T-helper 1 cell (primary cell): Measurements from ENCODE around the gene STXBP2.

Experiments
- DNase-seq, 5 donors: peaks; one replicate each; pipeline ENCODE4 v3.0.0-alpha.2; 2012 to 2020

The STXBP2 gene

GRCh38 chr19:7681340-7682174 is 44.6 kb downstream of the STXBP2 start:
- peak; percentile 60 to 86 (median 79) for DNase-seq

GRCh38 chr19:7682175-7682855 is 45.4 kb downstream of the STXBP2 start:
- no peak for DNase-seq

GRCh38 chr19:7685546-7686445 is 48.9 kb downstream of the STXBP2 start:
- no peak for DNase-seq

- no peak for DNase-seq
Measured at GRCh38 chr19:7687177-7687576, 50.3 kb downstream of the STXBP2 start.

- no peak for DNase-seq
Measured at GRCh38 chr19:7689165-7689564, 52.3 kb downstream of the STXBP2 start.

GRCh38 chr19:7690779-7691258 is 53.9 kb downstream of the STXBP2 start:
- no peak for DNase-seq

- peak in 1 of 5 donors; percentile 34 for DNase-seq
Measured at GRCh38 chr19:7691497-7691896, 54.6 kb downstream of the STXBP2 start.

GRCh38 chr19:7692417-7693088 is 55.6 kb downstream of the STXBP2 start:
- peak in 1 of 5 donors; percentile 27 for DNase-seq

- no peak for DNase-seq
Measured at GRCh38 chr19:7694499-7694898, 57.6 kb downstream of the STXBP2 start.
